GM18498 (cell line): ENCODE data around the gene MIPEP.

Experiments used
- ATAC-seq: cut with Tn5 transposase; IDR thresholded peaks from one replicate; pipeline ENCODE4 v1.9.1; 2021; ENCODE audit warnings: mild to moderate bottlenecking, moderate library complexity; ENCODE audit not compliant: unreplicated experiment

Gene MIPEP

GRCh38 chr13:23722726-23723453 lies 166.3 kb downstream of the MIPEP start:
- no peak for ATAC-seq

GRCh38 chr13:23718996-23719395 lies 170.2 kb downstream of the MIPEP start:
- no peak for ATAC-seq

- no peak for ATAC-seq
Measured at GRCh38 chr13:23716401-23716800, 172.8 kb downstream of the MIPEP start.

- no peak for ATAC-seq
Measured at GRCh38 chr13:23715762-23716235, 173.4 kb downstream of the MIPEP start.

- ATAC-seq, result no peak
Measured at GRCh38 chr13:23715092-23715761, 174.0 kb downstream of the MIPEP start.

GRCh38 chr13:23714672-23715071 lies 174.5 kb downstream of the MIPEP start:
- no peak for ATAC-seq

- ATAC-seq, result no peak
Measured at GRCh38 chr13:23711355-23711754, 177.8 kb downstream of the MIPEP start.

GRCh38 chr13:23710366-23710765 lies 178.8 kb downstream of the MIPEP start:
- no peak for ATAC-seq

GRCh38 chr13:23709536-23709935 lies 179.7 kb downstream of the MIPEP start:
- no peak for ATAC-seq

GRCh38 chr13:23707674-23708073 lies 181.5 kb downstream of the MIPEP start:
- no peak for ATAC-seq

- no peak for ATAC-seq
Measured at GRCh38 chr13:23705583-23705982, 183.6 kb downstream of the MIPEP start.

- ATAC-seq, result no peak
Measured at GRCh38 chr13:23703246-23703860, 185.8 kb downstream of the MIPEP start.

- ATAC-seq, result no peak
Measured at GRCh38 chr13:23701636-23702035, 187.6 kb downstream of the MIPEP start.

GRCh38 chr13:23701186-23701585 lies 188.0 kb downstream of the MIPEP start:
- no peak for ATAC-seq

- ATAC-seq, result no peak
Measured at GRCh38 chr13:23699271-23699670, 189.9 kb downstream of the MIPEP start.

GRCh38 chr13:23697772-23698313 lies 191.4 kb downstream of the MIPEP start:
- ATAC-seq, result no peak

GRCh38 chr13:23696610-23697009 lies 192.6 kb downstream of the MIPEP start:
- ATAC-seq, result no peak

- peak; percentile 91 for ATAC-seq
Measured at GRCh38 chr13:23695711-23696464, 193.3 kb downstream of the MIPEP start.

GRCh38 chr13:23695196-23695595 lies 194.0 kb downstream of the MIPEP start:
- ATAC-seq, result no peak

- ATAC-seq, result no peak
Measured at GRCh38 chr13:23692816-23693215, 196.4 kb downstream of the MIPEP start.

GRCh38 chr13:23690668-23691067 lies 198.5 kb downstream of the MIPEP start:
- ATAC-seq, result no peak
